ENCODE results near the gene ULBP3. TPM values are rescaled to one million over a fixed set of nuclear protein-coding genes. Genes with fewer than 3 reads are reported as not detected.
A peak's percentile ranks its signal among the peaks of the same experiment; 100 is the strongest.
"Not testable (repeated sequence)": the region's sequence is repeated elsewhere in the genome, so short reads cannot be mapped to it uniquely, and the experiment has no call there.

The ULBP3 gene
- polyA plus RNA-seq, 1 donor from 2014 or later, result 2.2 TPM

DNA sequence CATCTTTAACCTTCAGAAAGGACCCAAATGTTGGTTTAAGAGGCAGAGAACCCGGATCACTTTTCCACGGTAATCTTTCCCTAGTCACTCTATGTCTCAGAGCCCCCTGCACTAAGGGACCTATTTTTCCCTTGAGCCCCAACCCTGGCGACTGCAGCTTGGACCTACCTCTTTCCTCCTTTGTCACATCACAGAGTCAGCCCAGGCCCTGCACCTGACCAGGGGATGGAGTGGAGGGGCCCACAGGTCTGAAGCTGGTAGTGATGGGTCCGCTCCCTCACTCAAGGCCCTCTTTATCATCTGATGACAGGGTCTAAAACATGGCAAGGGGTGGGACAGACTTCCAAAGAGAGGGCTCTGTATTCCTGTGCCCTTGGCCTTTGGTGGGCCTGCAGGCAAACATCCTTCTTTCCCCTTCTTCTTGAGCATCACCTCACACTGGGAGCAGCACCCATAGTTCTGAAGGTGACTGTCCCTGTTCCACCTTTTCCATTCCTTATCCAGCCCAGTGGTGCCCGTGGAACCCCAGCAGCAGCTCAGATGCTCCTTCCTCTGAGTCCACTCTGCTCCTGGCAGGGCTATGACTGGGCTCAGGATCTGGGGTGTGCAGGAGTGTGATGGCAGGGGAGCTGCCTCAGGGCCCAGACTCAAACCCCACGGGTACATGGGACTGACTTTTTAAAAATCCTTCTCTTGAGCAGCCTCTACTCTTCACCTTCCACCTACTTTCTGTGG lies 49.9 kb downstream of the ULBP3 start:
- Histone ChIP-seq H3K9ac (ENCODE audit: low read length) (no peak overlapping the region), H3K27ac (ENCODE audit: low read length) (no peak overlapping the region), H3K9me2 (ENCODE audit: insufficient read depth, low read length) (no peaks in the 10 kb centered on the region), H3K4me3 (ENCODE audit: low read length) (no peak overlapping the region), H3K9me3 (ENCODE audit: low read length) (no peaks in the 10 kb centered on the region), H3K79me2 (replicated peaks; ENCODE audit: insufficient read depth, low read length) (no peaks in the 10 kb centered on the region), H2AFZ (ENCODE audit: low read depth, low read length) (no peak overlapping the region), H3F3A (ENCODE audit: insufficient read depth, low read length, poor library complexity, severe bottlenecking) (no peaks in the 10 kb centered on the region), H3K36me3 (ENCODE audit: insufficient read depth, low read length) (no peaks in the 10 kb centered on the region), H4K20me1 (ENCODE audit: insufficient read depth) (no peaks in the 10 kb centered on the region), H3K27me3 (ENCODE audit: insufficient read depth, low read depth, low read length) (peaks cover 45% of the 10 kb centered on the region), H3K4me2 (ENCODE audit: low read length) (no peak overlapping the region)
- TF ChIP-seq EZH2 (IDR thresholded peaks at IDR 0.05; ENCODE audit: borderline replicate concordance, insufficient read depth, low read length, poor library complexity, severe bottlenecking), result no peak
- no peak for TF ChIP-seq EP300 (conservative IDR thresholded peaks at IDR 0.05; ENCODE audit: poor library complexity, severe bottlenecking)
- TF ChIP-seq POLR2AphosphoS5 (IDR thresholded peaks at IDR 0.05), result no peak
- TF ChIP-seq SMC3 (conservative IDR thresholded peaks at IDR 0.05; ENCODE audit: poor library complexity), result no peak
- TF ChIP-seq, protein P1, sequence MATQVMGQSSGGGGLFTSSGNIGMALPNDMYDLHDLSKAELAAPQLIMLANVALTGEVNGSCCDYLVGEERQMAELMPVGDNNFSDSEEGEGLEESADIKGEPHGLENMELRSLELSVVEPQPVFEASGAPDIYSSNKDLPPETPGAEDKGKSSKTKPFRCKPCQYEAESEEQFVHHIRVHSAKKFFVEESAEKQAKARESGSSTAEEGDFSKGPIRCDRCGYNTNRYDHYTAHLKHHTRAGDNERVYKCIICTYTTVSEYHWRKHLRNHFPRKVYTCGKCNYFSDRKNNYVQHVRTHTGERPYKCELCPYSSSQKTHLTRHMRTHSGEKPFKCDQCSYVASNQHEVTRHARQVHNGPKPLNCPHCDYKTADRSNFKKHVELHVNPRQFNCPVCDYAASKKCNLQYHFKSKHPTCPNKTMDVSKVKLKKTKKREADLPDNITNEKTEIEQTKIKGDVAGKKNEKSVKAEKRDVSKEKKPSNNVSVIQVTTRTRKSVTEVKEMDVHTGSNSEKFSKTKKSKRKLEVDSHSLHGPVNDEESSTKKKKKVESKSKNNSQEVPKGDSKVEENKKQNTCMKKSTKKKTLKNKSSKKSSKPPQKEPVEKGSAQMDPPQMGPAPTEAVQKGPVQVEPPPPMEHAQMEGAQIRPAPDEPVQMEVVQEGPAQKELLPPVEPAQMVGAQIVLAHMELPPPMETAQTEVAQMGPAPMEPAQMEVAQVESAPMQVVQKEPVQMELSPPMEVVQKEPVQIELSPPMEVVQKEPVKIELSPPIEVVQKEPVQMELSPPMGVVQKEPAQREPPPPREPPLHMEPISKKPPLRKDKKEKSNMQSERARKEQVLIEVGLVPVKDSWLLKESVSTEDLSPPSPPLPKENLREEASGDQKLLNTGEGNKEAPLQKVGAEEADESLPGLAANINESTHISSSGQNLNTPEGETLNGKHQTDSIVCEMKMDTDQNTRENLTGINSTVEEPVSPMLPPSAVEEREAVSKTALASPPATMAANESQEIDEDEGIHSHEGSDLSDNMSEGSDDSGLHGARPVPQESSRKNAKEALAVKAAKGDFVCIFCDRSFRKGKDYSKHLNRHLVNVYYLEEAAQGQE (IDR thresholded peaks at IDR 0.05; ENCODE audit: borderline replicate concordance), result no peak
- TF ChIP-seq CTCF (IDR thresholded peaks at IDR 0.05; ENCODE audit: poor library complexity, severe bottlenecking), result no peak
- TF ChIP-seq MXI1 (conservative IDR thresholded peaks at IDR 0.05; ENCODE audit: poor library complexity, severe bottlenecking), result no peak
- TF ChIP-seq TAF1 (IDR thresholded peaks at IDR 0.05; ENCODE audit: low read depth), result no peak
- no peak for TF ChIP-seq RAD21 (conservative IDR thresholded peaks at IDR 0.05)

GRCh38 chr6:150017186-150017521 lies 51.8 kb downstream of the ULBP3 start:
- H3K79me2 ChIP-seq (replicated peaks; ENCODE audit: insufficient read depth, low read length); H3K9me3 ChIP-seq (ENCODE audit: low read length); H3K9ac ChIP-seq (ENCODE audit: low read length); H3K27ac ChIP-seq (ENCODE audit: low read length); H3K9me2 ChIP-seq (ENCODE audit: insufficient read depth, low read length); H3K36me3 ChIP-seq (ENCODE audit: insufficient read depth, low read length); H4K20me1 ChIP-seq (ENCODE audit: insufficient read depth); H3K4me2 ChIP-seq (ENCODE audit: low read length); H3K4me3 ChIP-seq (ENCODE audit: low read length); H2AFZ ChIP-seq (ENCODE audit: low read depth, low read length); H3F3A ChIP-seq (ENCODE audit: insufficient read depth, low read length, poor library complexity, severe bottlenecking): not testable (repeated sequence)
- peaks cover 60% of the 10 kb centered on the region for H3K27me3 ChIP-seq (ENCODE audit: insufficient read depth, low read depth, low read length)
- TF ChIP-seq SMC3 (conservative IDR thresholded peaks at IDR 0.05; ENCODE audit: poor library complexity), result peak; percentile 12
